Spleen (tissue), 7 donors: ENCODE results near the gene PDE4B.

ENCODE experiments used
- POLR2A ChIP-seq, 3 donors: fragments of 450-650 bp; IDR thresholded peaks; one replicate each; pipeline ENCODE4 v1.5.1; 2017; ENCODE audit warnings: antibody characterized with exemption in 3 of 3, mild to moderate bottlenecking in 1 of 3
- POLR2AphosphoS5 ChIP-seq, 3 donors: sonication (generic); formaldehyde crosslinking; IDR thresholded peaks; one replicate each; pipeline ENCODE4 v1.5.1; 2017; ENCODE audit warnings: antibody characterized with exemption in 3 of 3
- TF ChIP-seq, protein P1 (sequence below), 11 experiments: fragments of 200-600 bp in 7 of 11; fragments of 450-650 bp in 4 of 11; sonication (generic) in 4 of 11; IDR thresholded peaks in 8 of 11; conservative IDR thresholded peaks in 3 of 11; 1 replicate in 7 of 11; 2 replicates in 4 of 11; pipeline versions ENCODE4 v1.4.0 to v1.8.0; 2016 to 2021; ENCODE audit warnings: antibody characterized with exemption in 11 of 11, inconsistent platforms in 4 of 11, mild to moderate bottlenecking in 1 of 11
- donor health status: DM: no; HTN: no; CAD: no; lungs with moderate emphysema.
- donor health status: DM: no; HTN: no; CAD: no.
- donor health status: DM: no; HTN: no; CAD: no.

DNA sequence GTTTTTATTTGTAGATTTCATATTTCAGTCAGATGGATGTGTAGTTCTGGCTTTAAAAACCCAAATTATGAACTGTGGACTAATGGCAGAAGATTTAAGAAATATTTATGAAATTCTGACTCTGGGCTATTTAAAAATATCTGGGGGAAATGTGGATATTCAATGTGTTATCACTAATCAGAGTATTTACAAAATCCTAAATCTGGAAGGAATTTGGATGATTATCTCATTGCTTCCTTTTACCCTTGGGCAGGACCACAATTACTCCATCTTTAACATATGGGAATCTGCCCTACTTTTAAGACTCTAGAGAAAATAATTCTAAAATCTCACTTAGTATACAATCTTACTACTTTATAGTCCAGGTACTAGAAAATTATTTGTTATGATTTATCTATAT is 203.2 kb downstream of the PDE4B start:
- TF ChIP-seq, protein P1, sequence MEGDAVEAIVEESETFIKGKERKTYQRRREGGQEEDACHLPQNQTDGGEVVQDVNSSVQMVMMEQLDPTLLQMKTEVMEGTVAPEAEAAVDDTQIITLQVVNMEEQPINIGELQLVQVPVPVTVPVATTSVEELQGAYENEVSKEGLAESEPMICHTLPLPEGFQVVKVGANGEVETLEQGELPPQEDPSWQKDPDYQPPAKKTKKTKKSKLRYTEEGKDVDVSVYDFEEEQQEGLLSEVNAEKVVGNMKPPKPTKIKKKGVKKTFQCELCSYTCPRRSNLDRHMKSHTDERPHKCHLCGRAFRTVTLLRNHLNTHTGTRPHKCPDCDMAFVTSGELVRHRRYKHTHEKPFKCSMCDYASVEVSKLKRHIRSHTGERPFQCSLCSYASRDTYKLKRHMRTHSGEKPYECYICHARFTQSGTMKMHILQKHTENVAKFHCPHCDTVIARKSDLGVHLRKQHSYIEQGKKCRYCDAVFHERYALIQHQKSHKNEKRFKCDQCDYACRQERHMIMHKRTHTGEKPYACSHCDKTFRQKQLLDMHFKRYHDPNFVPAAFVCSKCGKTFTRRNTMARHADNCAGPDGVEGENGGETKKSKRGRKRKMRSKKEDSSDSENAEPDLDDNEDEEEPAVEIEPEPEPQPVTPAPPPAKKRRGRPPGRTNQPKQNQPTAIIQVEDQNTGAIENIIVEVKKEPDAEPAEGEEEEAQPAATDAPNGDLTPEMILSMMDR (IDR thresholded peaks at IDR 0.05 in 8 of 11, conservative IDR thresholded peaks at IDR 0.05 in 3 of 11) = no peak
- TF ChIP-seq POLR2A (IDR thresholded peaks at IDR 0.05) = no peak
- TF ChIP-seq POLR2AphosphoS5 (IDR thresholded peaks at IDR 0.05) = no peak
